Prostate gland (tissue), 2 donors: ENCODE results near the gene CKMT2. TPM values are rescaled to one million over a fixed set of nuclear protein-coding genes. Genes with fewer than 3 reads are reported as not detected.

ENCODE experiments used
- DNase-seq: peaks from one replicate; pipeline ENCODE4 v3.0.0-alpha.2; 2019; ENCODE audit warnings: low spot score
- H3K27ac ChIP-seq, 2 donors: fragments of 200-600 bp; sonication (generic); 2 replicates each; pipeline ENCODE4 v1.5.1; 2017 to 2019
- H3K27me3 ChIP-seq: fragments of 200-600 bp; sonication (generic); replicated peaks from 2 replicates; pipeline ENCODE4 v1.5.1; 2019; ENCODE audit not compliant: insufficient read depth
- H3K36me3 ChIP-seq, 2 donors: fragments of 200-600 bp; sonication (generic); 1 replicate in 1 of 2; 2 replicates in 1 of 2; pipeline versions ENCODE4 v1.5.1 to v1.8.1; 2017 to 2019
- H3K4me1 ChIP-seq: fragments of 200-600 bp; sonication (generic); replicated peaks from 2 replicates; pipeline ENCODE4 v1.5.1; 2019
- H3K4me3 ChIP-seq, 2 donors: fragments of 200-600 bp; sonication (generic); 2 replicates each; pipeline ENCODE4 v1.5.1; 2017 to 2019
- H3K9me3 ChIP-seq: fragments of 200-600 bp; sonication (generic); 2 replicates; pipeline ENCODE4 v1.5.1; 2017
- CTCF ChIP-seq, 4 experiments: fragments of 200-600 bp in 2 of 4; fragments of 450-650 bp in 2 of 4; sonication (generic) in 2 of 4; IDR thresholded peaks; 1 replicate in 3 of 4; 2 replicates in 1 of 4; pipeline ENCODE4 v1.5.1; 2016 to 2019; ENCODE audit warnings: antibody characterized with exemption in 4 of 4, mild to moderate bottlenecking in 2 of 4, moderate library complexity in 2 of 4
- POLR2A ChIP-seq: fragments of 450-650 bp; IDR thresholded peaks from one replicate; pipeline ENCODE4 v1.6.1; 2016; ENCODE audit warnings: antibody characterized with exemption, mild to moderate bottlenecking
- POLR2AphosphoS5 ChIP-seq: sonication (generic); formaldehyde crosslinking; IDR thresholded peaks from one replicate; pipeline ENCODE4 v1.6.1; 2017; ENCODE audit warnings: antibody characterized with exemption
- WGBS: methylation state at CpG from one replicate; pipeline ENCODE4 v1.1.5; 2018; 5-methylcytosine and 5-hydroxymethylcytosine counted together
- intact Hi-C: fragments of 100-400 bp; cut with DNase I; formaldehyde crosslinking; loops from one replicate; pipeline ENCODE4 v1.14.2; 2022
- total RNA-seq, 2 donors: library from RNA; depleted of rRNA; stranded (reverse); fragments of >200 nt; gene quantifications; one replicate each; pipeline ENCODE4 v1.1.0, GENCODE V29; 2016

The CKMT2 gene
- total RNA-seq, 2 donors from 2014 or later, result 9.8 to 25.4 TPM

GRCh38 chr5:81242906-81243436 lies 9.8 kb downstream of the CKMT2 start:
- intact Hi-C loops, result no loop called here
- no peak for TF ChIP-seq POLR2AphosphoS5
- TF ChIP-seq POLR2A, result no peak
- TF ChIP-seq CTCF (IDR thresholded peaks at IDR 0.05), result no peak
- H3K36me3 ChIP-seq, result no peaks in the 10 kb centered on the region
- no peak for DNase-seq
- H3K27ac ChIP-seq, result no peak overlapping the region
- WGBS, result 69% methylated on average over 4 of the region's 4 CpGs
- no peak overlapping the region for H3K4me3 ChIP-seq
- H3K4me1 ChIP-seq, result no peaks in the 10 kb centered on the region
- no peaks in the 10 kb centered on the region for H3K9me3 ChIP-seq
- H3K27me3 ChIP-seq, result no peaks in the 10 kb centered on the region

DNA sequence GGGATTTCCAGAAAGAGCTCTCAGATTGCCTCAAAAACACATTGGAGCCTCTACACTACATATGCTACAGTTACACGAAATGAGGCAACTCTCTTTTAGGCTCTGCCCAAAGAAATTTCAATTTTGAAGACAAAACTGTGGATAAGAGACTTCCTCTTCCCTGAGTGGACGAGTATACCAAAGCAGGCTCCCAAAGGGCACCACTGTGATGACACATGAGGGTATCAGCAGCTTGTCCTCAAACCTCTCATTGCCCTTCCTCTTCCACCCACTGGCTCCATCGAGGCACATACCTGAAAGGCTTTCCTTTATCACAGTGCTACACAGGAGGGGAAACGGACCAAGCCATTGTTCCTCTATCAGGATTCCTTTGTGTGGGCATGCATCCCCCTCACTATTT lies 11.3 kb downstream of the CKMT2 start:
- no peak for DNase-seq
- Histone ChIP-seq H3K9me3 (no peaks in the 10 kb centered on the region), H3K27ac (no peak overlapping the region), H3K36me3 (no peaks in the 10 kb centered on the region), H3K4me3 (no peak overlapping the region), H3K27me3 (no peaks in the 10 kb centered on the region), H3K4me1 (no peaks in the 10 kb centered on the region)
- intact Hi-C loops, result loop anchor here (2.0 kb wide), 1 partner anchor 14 kb away; no protein-coding TSS in a partner anchor
- 89% methylated on average over 4 of the region's 4 CpGs for WGBS
- TF ChIP-seq POLR2A, result no peak
- no peak for TF ChIP-seq CTCF (IDR thresholded peaks at IDR 0.05)

- H3K9me3 ChIP-seq, result no peaks in the 10 kb centered on the region
- no peak overlapping the region for H3K27ac ChIP-seq
- no peak overlapping the region for H3K4me3 ChIP-seq
- no peak for DNase-seq
- no peaks in the 10 kb centered on the region for H3K27me3 ChIP-seq
- H3K36me3 ChIP-seq, result no peaks in the 10 kb centered on the region
- TF ChIP-seq POLR2AphosphoS5 (no peak), CTCF (IDR thresholded peaks at IDR 0.05) (no peak), POLR2A (no peak)
- no peaks in the 10 kb centered on the region for H3K4me1 ChIP-seq
- intact Hi-C loops, result loop anchor here (2.0 kb wide), 1 partner anchor 15 kb away; no protein-coding TSS in a partner anchor
- WGBS, result 72% methylated on average over 5 of the region's 5 CpGs
Measured at GRCh38 chr5:81245871-81246235, 12.7 kb downstream of the CKMT2 start.

- no peak for DNase-seq
- Histone ChIP-seq H3K27ac (peak overlapping the region in 1 of 2 donors; percentile 2), H3K36me3 (no peaks in the 10 kb centered on the region), H3K4me1 (no peaks in the 10 kb centered on the region), H3K9me3 (no peaks in the 10 kb centered on the region), H3K4me3 (no peak overlapping the region), H3K27me3 (no peaks in the 10 kb centered on the region)
- intact Hi-C loops, result no loop called here
- TF ChIP-seq POLR2AphosphoS5 (no peak), POLR2A (no peak), CTCF (IDR thresholded peaks at IDR 0.05) (no peak)
- 90% methylated on average over 6 of the region's 6 CpGs for WGBS
Measured at GRCh38 chr5:81246697-81247096, 13.6 kb downstream of the CKMT2 start.

DNA sequence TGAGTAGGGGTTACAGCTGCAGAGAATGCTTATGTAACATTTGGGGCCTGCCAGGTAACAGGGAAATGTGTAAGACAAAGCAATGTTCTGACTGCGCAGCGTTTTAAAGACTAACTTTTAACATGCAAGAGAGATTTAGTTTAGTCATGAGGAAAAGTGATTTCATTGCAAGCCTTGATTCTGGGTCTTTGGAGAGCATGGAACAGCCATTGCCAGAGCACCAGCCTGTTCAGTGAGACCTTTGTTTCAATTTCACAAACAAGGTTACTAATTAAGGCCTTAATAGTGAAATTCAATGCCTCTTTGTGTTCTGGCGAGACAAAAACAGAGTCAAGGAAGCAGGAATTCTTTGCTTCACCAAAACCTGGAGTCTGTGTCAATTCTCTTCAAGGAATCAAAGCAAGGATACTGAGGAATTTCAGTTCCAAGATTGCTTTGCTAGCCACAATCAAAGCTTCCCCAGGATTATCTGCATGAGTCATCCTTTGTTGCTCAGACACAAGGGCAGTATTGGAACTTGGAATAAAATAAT lies 14.4 kb downstream of the CKMT2 start:
- Histone ChIP-seq H3K27ac (no peak overlapping the region), H3K4me1 (no peaks in the 10 kb centered on the region), H3K9me3 (no peaks in the 10 kb centered on the region), H3K27me3 (no peaks in the 10 kb centered on the region), H3K36me3 (no peaks in the 10 kb centered on the region), H3K4me3 (no peak overlapping the region)
- no peak for DNase-seq
- intact Hi-C loops, result no loop called here
- TF ChIP-seq CTCF (IDR thresholded peaks at IDR 0.05), result no peak
- TF ChIP-seq POLR2A, result no peak
- TF ChIP-seq POLR2AphosphoS5, result no peak
- 44% methylated on average over 3 of the region's 3 CpGs for WGBS
